SU-DHL-6 (cell line): ENCODE results near the gene CNTFR.

Experiments
- CTCF ChIP-seq: fragments of 200-600 bp; sonication (generic); IDR thresholded peaks from one replicate; pipeline ENCODE4 v1.5.1; 2017; ENCODE audit warnings: antibody characterized with exemption, mild to moderate bottlenecking, low read length, moderate library complexity; ENCODE audit not compliant: insufficient read depth, poor library complexity, severe bottlenecking
- EZH2phosphoT487 ChIP-seq: fragments of 200-600 bp; sonication (generic), shearing (Covaris generic); conservative IDR thresholded peaks from 2 replicates; pipeline ENCODE4 v1.6.1; 2018; ENCODE audit warnings: mild to moderate bottlenecking, antibody characterized with exemption, low read length, moderate library complexity, mixed read lengths

- TF ChIP-seq CTCF (no peak), EZH2phosphoT487 (no peak)
Measured at GRCh38 chr9:34635556-34635955, 46.0 kb upstream of the CNTFR start.
